ENCODE data around the gene DPAGT1.
"Not testable (repeated sequence)": the region's sequence is repeated elsewhere in the genome, so short reads cannot be mapped to it uniquely, and the experiment has no call there.

The DPAGT1 gene

DNA sequence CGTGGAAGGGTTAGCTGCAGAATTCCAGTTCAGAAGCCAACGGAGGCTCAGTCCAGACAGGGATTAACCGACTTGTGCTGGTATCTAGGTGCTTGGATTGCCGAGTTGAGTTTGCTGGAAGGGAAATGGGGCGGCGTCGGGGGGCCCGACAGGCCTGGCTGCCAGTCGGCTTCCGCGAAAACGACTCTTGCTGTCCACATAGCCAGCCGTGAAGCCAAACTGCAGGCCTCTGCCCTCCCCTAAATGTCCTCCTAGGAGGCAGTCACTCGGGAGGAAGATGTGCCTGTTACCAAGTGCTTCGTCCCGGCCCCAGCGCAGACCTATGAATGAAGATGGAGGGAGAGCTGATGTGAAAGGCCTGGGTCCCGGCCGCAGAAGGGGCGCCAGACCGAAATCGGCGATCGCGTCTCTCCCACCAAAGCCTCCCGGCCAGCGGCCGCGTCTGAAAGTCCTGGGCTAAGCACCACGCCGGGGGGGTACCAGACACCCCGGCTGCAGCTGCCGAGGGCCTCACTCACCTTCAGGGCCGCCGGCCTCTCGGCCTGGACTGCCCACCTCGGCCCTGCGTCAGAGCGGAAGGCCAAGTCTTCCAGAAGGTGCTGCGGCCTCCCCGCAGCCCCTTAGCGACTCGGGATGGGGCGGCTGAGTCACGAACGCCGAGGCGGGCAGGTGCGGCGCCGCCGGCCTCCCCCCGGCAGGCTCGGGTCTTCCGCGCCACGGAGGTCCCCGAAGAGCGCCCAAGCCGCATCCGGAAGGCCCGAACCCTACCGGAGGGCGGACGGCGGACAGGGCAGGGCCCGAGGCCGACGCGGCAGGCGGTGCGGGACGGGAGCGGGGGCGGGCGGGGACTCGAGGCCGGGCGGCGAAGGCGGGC is 7.5 kb downstream of the DPAGT1 start:
- DNase-seq (ENCODE audit: low spot score), result peak; percentile 37

DNA sequence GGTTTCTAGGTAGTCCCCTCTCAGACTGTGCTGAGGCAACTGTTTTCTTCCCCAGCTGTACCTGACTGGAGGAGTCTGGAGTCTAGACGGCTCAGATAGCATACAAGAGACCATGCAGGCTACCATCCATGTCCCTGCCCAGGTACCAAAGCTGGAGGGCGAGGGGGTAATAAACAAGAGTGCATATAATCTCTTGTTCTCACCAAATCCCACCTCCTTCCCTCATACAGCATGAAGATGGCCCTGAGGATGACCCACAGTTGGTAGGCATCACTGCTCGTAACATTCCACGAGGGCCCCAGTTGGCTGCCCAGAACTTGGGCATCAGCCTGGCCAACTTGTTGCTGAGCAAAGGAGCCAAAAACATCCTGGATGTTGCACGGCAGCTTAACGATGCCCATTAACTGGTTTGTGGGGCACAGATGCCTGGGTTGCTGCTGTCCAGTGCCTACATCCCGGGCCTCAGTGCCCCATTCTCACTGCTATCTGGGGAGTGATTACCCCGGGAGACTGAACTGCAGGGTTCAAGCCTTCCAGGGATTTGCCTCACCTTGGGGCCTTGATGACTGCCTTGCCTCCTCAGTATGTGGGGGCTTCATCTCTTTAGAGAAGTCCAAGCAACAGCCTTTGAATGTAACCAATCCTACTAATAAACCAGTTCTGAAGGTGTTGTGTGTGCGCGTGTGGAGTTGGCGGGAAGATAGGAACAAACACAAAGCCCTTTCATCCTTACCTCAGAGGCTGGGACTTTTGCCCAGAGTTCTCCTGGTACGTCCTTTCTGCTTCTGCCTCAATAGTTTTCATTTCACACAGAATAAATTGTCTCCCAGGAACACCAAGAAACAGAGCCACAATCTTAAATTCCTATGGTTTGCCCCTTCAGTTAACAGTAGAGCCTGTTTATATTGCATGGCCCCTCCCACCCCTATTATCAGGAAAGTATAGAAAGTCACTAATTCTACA is 8.5 kb downstream of the DPAGT1 start:
- peak; percentile 47 for DNase-seq (ENCODE audit: low spot score)

DNA sequence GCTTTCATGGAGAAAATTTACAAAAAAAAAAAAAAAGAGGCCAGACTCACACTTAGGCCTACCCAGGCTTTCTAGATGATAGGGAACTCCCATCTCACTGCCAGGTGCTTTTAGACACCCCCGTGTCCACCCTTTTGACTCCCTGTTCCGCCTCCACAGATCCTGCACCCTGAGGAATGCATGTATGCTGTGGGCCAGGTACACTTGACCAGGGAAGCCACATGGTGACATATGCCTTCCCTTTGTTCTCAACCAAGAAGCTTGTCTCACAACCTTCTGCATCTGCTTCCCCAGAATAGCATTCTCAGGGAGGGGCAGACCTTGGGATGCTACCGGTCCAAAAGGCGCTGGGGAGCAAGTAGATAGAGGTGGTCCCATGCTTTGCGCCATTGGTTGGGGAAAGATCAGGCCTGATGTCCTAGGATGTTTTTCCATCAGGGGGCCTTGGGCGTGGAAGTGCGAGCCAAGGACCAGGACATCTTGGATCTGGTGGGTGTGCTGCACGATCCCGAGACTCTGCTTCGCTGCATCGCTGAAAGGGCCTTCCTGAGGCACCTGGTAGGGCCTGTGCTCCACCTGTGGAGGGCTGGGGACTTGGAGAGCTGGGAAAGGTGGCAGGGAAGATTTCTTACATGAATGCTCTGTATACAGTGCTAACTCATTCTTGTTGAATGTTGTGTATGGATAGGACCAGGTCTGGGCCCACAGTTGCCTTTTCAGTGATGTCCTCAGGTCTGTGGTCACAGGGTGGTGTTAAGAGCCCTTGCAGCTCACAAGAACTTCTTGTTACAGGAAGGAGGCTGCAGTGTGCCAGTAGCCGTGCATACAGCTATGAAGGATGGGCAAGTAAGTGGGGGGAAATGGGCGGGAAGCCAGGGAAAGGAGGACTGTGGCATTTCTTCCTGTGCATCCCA is 9.4 kb downstream of the DPAGT1 start:
- DNase-seq (ENCODE audit: low spot score), result no peak

DNA sequence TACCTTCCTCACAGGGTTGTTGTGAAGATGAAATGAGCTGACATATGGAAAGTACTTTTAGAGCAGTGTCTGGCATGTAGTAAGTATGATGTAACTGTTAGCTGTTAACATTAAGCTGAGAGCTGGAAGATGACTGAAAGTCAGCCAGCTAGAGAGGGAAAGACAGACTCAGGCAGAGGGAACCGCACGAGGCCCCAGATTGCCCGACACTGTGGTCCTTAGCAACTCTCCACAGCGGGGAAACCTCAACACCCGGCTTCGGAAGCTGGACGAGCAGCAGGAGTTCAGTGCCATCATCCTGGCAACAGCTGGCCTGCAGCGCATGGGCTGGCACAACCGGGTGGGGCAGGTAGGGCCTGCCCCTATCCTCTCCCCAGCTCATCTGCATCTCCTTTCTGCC is 10.5 kb downstream of the DPAGT1 start:
- DNase-seq (ENCODE audit: low spot score), result no peak

DNA sequence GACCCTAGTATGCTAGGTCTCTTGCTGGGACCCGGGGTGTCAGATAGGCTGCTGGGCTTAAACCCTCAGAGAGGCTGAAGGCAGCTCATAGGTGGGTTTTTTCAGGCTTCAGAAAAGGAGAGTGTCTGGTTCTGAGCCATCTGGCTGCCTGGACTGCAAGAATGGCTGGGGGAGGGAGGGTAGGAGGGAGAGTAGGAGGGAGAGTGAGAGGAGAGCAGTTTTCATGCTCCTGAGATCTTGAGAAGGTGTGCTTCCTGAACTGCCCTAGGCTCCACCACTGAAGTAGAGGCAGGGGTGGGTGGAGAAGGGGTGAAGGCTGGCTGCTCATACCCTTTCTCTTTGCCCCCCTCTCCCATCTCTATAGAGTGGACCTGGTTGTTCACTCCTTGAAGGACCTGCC is 12.3 kb downstream of the DPAGT1 start:
- no peak for DNase-seq (ENCODE audit: low spot score)

DNA sequence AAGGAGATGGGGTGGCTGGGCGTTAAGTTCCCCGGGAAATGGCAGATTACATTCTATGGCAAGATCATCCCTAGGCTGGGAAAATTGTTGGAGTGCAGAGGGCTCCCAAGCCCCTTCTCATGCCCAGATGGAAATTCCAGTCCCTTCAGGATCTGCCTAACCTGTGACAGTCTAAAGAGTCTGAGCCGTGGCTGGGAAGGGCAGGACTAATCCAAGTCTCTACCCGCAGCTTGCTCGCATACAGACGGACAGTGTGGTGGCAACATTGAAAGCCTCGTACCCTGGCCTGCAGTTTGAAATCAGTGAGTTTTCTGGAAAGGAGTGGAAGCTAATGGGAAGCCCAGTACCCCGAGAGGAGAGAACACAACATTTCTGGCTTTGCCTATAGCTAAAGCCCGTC is 13.2 kb downstream of the DPAGT1 start:
- no peak for DNase-seq (ENCODE audit: low spot score)

DNA sequence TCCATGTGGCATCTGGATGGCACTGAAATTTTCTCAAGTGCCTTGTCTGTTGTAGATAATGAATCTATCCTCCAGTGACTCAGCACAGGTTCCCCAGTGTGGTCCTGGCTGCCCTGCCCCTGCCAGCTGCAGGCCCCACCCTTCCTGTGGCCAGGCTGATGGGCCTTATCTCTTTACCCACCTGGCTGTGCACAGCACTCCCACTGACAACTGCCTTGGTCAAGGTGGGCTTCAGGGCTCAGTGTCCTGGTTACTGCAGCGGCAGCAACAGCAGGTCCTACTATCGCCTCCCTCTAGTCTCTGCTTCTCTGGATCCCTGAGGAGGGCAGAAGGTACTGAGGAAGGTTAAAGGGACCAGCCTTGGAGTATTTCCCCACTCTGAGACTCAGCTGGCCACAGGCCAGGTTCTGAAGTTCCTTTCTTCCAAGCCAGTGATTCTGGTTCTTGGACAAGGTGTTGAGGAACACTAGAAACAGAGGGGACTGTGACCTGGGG is 13.9 kb downstream of the DPAGT1 start:
- DNase-seq (ENCODE audit: low spot score), result no peak

DNA sequence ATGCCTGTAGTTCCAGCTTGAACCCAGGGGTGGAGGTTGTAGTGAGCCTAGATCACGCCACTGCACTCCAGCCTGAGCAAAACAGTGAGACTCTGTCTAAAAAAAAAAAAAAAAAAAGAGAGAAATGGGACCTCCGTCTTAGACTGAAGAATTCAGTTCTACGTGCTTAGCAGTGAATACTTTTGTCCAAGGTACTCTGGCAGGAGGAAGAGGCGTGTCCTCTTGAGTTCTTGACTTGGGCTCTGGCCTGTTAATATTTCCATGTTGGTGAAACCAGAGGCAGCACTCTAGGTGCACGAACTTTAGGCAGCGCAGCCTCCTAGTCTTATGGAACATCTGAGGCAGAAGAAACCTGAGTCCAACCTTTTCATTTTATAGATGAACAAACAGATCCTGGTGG is 14.5 kb downstream of the DPAGT1 start:
- no peak for DNase-seq (ENCODE audit: low spot score)

DNA sequence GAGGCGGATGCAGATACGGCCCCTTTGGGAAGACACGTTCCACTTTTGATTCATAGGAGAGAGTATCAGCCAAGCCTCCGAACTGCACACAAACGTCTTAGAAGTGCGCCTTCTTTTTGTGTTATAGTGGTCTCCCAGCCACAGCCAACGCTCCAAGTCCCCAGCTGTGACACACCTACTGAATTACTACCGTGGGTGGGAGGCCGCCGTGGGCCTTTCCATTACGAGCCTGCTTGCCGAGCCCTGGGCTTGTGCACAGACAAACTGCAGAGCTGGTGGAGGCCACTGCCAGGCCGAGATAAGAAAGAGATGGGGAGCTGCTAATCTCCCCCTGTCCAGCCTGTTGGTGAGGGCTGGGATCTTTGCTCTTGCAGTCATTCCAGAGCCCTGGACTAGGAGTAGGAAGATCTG is 16.2 kb downstream of the DPAGT1 start:
- no peak for DNase-seq (ENCODE audit: low spot score)

DNA sequence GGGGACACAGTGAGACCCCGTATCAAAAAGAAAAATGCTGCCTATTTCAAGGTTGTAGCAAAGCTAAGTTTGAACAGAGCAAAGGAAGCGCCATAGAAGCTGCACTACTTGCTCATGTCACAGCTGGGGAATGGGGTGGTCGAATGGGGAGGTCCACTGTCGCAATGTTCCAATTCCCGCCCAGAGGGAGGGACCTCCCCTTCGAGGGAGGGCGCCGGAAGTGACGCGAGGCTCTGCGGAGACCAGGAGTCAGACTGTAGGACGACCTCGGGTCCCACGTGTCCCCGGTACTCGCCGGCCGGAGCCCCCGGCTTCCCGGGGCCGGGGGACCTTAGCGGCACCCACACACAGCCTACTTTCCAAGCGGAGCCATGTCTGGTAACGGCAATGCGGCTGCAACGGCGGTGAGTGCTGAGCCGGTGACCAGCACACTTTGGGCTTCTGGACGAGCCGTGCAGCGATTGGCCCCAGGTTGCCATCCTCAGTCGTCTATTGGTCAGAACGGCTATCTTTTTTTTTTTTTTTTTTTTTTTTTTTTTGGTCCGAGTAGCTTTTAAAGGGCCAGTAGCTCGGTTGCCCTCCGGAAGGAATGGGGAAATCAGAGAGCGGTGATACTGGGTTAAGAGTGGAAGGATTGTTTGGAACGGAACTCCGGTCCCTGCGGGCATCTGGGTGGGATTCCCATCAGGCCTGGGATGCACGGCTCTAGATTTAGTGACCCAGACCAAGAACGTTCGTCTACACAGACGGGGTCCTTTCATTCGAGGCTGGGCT is 16.8 kb downstream of the DPAGT1 start, which contains the start of gene HMBS:
TSS of gene HMBS (plus strand) at position 219 of the 774 bp plus-strand sequence. CDS start at position 372, 153 bp downstream.
- DNase-seq (ENCODE audit: low spot score), result peak; percentile 99

DNA sequence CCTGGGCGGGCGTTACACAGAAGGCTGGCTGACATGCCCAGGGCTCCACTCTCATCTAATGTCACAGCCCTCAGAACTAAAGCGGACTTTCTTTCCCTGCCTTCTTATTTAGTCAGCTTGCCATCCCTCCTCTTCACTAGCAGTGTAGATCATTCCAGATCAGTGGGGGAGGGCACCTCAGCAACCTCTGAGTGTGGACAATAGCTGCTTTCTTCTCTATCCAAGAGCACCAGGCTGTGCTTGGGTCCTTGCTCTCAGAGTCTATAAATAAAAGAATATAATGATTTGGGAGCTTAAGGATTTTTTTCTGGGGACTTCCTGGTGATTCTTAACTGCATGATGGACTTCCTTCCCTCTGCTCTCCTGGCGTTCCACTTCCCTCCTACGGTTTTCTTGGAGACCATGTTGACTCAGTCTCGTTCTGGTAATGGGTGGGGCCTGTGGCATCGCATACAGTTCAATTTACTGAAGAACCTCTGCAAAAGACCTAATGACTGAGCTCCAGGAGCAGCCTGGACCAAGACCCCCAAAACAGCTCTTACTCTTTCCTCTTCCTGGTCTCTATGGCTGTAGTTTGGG is 19.9 kb downstream of the DPAGT1 start:
- DNase-seq (ENCODE audit: low spot score), result peak; percentile 85

DNA sequence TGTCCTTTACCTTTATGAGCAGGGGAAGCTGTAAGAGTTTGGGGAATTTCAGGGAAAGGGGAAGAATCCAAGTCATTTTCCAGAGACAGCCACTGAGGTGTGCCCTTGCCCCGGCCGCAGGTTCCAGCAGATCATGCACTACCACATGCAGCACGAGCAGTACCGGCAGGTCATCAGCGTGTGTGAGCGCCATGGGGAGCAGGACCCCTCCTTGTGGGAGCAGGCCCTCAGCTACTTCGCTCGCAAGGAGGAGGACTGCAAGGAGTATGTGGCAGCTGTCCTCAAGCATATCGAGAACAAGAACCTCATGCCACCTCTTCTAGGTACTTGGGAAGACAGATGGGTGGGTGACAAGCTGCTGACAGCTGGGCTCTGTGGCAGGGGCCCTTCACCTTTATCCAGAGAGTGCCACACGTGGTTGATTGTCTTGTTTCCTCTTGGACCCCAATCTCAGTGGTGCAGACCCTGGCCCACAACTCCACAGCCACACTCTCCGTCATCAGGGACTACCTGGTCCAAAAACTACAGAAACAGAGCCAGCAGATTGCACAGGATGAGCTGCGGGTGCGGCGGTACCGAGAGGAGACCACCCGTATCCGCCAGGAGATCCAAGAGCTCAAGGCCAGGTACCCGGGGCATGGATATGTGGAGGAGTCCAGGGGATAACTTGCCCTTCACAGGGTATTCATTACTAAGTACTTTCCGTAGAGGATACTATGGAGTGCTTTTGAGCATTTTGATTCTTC is 22.8 kb downstream of the DPAGT1 start:
- no peak for DNase-seq (ENCODE audit: low spot score)

DNA sequence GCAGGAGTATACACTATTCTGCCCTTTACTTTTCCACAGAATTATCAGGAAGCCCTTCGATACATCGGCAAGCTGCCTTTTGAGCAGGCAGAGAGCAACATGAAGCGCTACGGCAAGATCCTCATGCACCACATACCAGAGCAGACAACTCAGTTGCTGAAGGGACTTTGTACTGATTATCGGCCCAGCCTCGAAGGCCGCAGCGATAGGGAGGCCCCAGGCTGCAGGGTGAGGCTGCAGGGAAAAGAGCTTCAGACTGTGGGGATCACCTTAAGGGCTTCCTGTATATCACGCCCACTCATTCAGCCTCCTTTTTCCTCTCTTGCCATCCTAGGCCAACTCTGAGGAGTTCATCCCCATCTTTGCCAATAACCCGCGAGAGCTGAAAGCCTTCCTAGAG is 23.8 kb downstream of the DPAGT1 start:
- DNase-seq (ENCODE audit: low spot score), result no peak

DNA sequence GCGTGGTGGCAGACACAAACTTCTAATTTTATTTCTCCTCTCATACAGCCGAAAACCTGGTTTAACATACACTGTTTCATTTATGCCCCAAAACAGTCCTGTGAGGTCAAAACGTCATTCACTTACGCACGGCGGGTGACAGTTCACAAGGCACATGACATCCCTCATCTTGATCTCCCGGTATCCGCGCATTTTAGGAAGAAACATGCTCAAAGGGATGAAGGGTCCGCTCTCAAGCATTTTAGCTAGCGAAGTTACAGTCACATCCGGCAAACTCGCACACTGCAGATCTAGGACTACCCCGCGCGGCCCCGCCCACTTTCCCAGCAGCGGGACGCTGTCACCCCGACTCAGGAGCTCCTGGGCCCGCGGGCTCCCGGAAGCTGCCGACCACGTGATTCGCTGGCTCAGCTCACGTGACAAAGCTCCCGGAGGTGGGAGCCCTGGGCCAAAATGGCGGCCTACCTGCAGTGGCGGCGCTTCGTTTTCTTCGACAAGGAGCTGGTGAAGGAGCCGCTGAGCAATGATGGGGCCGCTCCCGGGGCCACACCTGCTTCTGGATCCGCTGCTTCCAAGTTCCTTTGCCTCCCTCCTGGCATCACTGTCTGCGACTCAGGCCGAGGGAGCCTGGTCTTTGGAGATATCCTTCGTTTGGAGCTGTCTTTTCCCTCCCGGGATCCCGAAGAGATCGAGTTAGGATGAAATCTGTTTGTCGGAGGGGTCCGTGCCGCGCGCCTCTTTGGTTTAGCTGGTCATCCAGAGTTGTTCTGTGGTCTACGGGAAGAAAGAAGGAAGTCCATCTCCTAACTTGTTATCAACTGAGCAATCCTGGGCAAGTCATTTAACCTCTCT is 34.1 kb downstream of the DPAGT1 start, which contains the start of gene VPS11:
TSS of gene VPS11 (plus strand) at position 448 of the 852 bp plus-strand sequence. CDS start at position 454, 6 bp downstream.
- peak; percentile 96 for DNase-seq (ENCODE audit: low spot score)

DNA sequence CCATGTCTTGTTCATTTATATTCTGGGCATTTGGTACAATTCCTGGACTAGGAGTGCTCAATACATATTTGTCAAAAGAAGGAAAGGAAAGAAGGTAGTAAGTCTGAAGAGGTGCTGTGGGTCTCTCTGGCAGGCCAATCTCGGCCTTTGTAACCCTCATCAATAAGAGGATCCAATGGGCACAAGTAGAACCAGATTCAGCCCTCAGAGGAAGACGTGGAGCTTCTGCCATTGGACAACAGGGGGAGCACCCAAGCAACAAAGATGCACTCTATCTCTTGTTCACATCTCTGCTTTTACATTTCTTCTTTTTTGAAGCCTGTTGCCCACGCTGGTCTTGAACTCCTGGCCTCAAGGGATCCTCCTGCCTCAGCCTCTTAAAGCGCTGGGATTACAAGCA is 36.3 kb downstream of the DPAGT1 start:
- no peak for DNase-seq (ENCODE audit: low spot score)

DNA sequence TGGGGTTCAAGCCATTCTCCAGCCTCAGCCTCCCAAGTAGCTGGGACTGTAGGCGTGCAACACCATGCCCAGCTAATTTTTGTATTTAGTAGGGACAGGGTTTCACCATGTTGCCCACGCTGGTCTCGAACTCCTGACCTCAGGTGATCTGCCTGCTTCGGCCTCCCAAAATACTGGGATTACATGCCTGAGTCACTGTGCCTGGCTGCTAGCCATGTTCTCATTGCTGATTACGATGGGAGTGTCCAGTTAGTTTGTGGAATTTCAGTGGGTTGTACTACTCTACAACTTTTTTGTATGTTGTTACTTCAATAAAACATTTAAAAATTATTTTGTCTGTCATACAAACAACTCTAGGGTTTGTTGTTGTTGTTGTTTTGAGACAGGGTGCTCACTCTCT is 38.9 kb downstream of the DPAGT1 start:
- no peak for DNase-seq (ENCODE audit: low spot score)

DNA sequence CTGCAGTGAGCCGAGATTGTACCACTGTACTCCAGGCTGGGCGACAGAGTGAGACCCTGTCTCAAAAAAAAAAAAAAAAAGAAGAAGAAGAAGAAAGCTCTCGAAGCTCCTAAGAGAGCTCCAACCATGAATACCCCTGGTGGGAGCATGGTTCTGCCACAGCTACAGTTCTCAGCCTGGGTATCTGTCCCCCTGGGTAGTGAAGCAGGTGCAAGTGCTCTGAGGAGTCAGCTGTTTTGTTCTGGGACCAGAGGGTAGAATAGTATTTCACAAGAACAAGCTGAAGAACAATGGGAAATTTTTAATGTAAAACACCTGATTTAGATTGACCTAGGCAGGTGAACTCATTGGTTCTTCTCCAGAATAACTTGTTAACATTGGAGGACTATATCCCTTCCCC is 40.4 kb downstream of the DPAGT1 start:
- DNase-seq (ENCODE audit: low spot score), result no peak

DNA sequence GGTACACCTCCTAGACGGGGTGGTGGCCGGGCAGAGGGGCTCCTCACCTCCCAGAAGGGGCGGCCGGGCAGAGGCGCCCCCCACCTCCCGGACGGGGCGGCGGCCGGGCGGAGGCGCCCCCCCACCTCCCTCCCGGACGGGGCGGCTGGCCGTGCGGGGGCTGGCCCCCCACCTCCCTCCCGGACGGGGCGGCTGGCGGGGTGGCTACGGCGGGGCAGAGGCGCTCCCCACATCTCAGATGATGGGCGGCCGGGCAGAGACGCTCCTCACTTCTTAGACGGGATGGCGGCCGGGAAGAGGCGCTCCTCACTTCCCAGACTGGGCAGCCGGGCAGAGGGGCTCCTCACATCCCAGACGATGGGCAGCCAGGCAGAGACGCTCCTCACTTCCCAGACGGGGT is 42.5 kb downstream of the DPAGT1 start:
- DNase-seq (ENCODE audit: low spot score), result not testable (repeated sequence)
